MCF 10A (cell line): ENCODE measurements around the gene HINT3. TPM values are rescaled to one million over a fixed set of nuclear protein-coding genes. Genes with fewer than 3 reads are reported as not detected.

Experiments used
- BruUV-seq: library from RNA; stranded (reverse); fragments of 400-500 nt; replicated peaks from 2 replicates; lab custom pipeline; 2021; lab: Mats Ljungman, UMichigan
- CTCF ChIA-PET: fragments of 300-600 bp; sonication (Branson Sonifier 250); formaldehyde crosslinking; extraction: SDS; loops from one replicate; lab custom pipeline; 2021; ENCODE audit warnings: antibody characterized with exemption, inconsistent platforms; lab: Yijun Ruan, JAX
- POLR2A ChIA-PET: fragments of 300-600, 350-650 bp; sonication (Branson Sonifier 250); formaldehyde crosslinking; extraction: SDS; loops from one replicate; lab custom pipeline; 2020; ENCODE audit warnings: antibody characterized with exemption, inconsistent platforms; lab: Yijun Ruan, JAX
- DNase-seq: peaks from one replicate; pipeline ENCODE4 v3.0.0-alpha.2; 2018; ENCODE audit not compliant: unreplicated experiment
- H3K27ac Mint-ChIP-seq: one replicate; pipeline ENCODE4 v1.8.0; 2022; ENCODE audit warnings: mild to moderate bottlenecking, low read depth, mixed read lengths; ENCODE audit not compliant: unreplicated experiment
- H3K27me3 Mint-ChIP-seq: one replicate; pipeline ENCODE4 v1.8.0; 2022; ENCODE audit warnings: mixed read lengths; ENCODE audit not compliant: insufficient read depth, unreplicated experiment
- H3K36me3 Mint-ChIP-seq: one replicate; pipeline ENCODE4 v1.8.0; 2022; ENCODE audit warnings: mild to moderate bottlenecking, moderate library complexity, mixed read lengths; ENCODE audit not compliant: insufficient read depth, unreplicated experiment
- H3K4me1 Mint-ChIP-seq: one replicate; pipeline ENCODE4 v1.8.0; 2022; ENCODE audit warnings: mixed read lengths; ENCODE audit not compliant: insufficient read depth, unreplicated experiment
- H3K4me3 Mint-ChIP-seq: one replicate; pipeline ENCODE4 v1.8.0; 2022; ENCODE audit warnings: mild to moderate bottlenecking, moderate library complexity, mixed read lengths; ENCODE audit not compliant: unreplicated experiment
- H3K9me3 Mint-ChIP-seq: one replicate; pipeline ENCODE4 v1.8.0; 2022; ENCODE audit warnings: mixed read lengths; ENCODE audit not compliant: unreplicated experiment
- CTCF ChIP-seq: fragments of 200-600 bp; IDR thresholded peaks from one replicate; pipeline ENCODE4 v1.8.0; 2022; ENCODE audit warnings: antibody characterized with exemption, mild to moderate bottlenecking; ENCODE audit not compliant: unreplicated experiment
- intact Hi-C: fragments of 100-400 bp; cut with micrococcal nuclease; formaldehyde crosslinking; loops from 2 replicates; pipeline ENCODE4 v1.14.1; 2022
- total RNA-seq: library from RNA; stranded (reverse); gene quantifications from 2 replicates; pipeline ENCODE4 v1.2.3, GENCODE V29; 2022

HINT3 gene
- total RNA-seq, 1 experiment from 2014 or later, result 17.9 TPM

- POLR2A ChIA-PET, result interaction anchor here (0.6 to 5.3 kb wide), 26 partner anchors 9 to 175 kb away, joined by 3 to 106 read pairs (median 7); partner anchors contain the start of genes NCOA7 and TRMT11
- Mint-ChIP-seq H3K4me3 (no peak overlapping the region), H3K4me1 (peaks cover 4% of the 10 kb centered on the region), H3K27ac (no peak overlapping the region), H3K27me3 (no peaks in the 10 kb centered on the region), H3K9me3 (no peaks in the 10 kb centered on the region), H3K36me3 (no peaks in the 10 kb centered on the region)
- CTCF ChIA-PET, result interaction anchor here (0.6 to 10.3 kb wide), 44 partner anchors 8 to 662 kb away, joined by 3 to 270 read pairs (median 5); partner anchors contain the start of genes NCOA7 and TRMT11
- intact Hi-C loops, result loop anchor here (1.0 to 2.0 kb wide), 5 partner anchors 37 to 165 kb away; no protein-coding TSS in a partner anchor
- no peak for DNase-seq
- TF ChIP-seq CTCF, result no peak
- BruUV-seq, result TSS peak; percentile 77
These were observed 597 bp upstream of the HINT3 start for GRCh38 chr6:125955973-125956372.

- BruUV-seq, result TSS peak; percentile 74
- Mint-ChIP-seq H3K4me3 (no peak overlapping the region), H3K36me3 (no peaks in the 10 kb centered on the region), H3K27ac (no peak overlapping the region), H3K9me3 (no peaks in the 10 kb centered on the region), H3K4me1 (no peaks in the 10 kb centered on the region), H3K27me3 (no peaks in the 10 kb centered on the region)
- no peak for TF ChIP-seq CTCF
- POLR2A ChIA-PET, result interaction anchor here (0.9 to 5.3 kb wide), 29 partner anchors 14 to 1387 kb away, joined by 3 to 106 read pairs (median 6); partner anchors contain the start of genes NCOA7, RNF146 and TRMT11
- CTCF ChIA-PET, result interaction anchor here (0.6 to 10.3 kb wide), 28 partner anchors 9 to 750 kb away, joined by 3 to 270 read pairs (median 5); partner anchors contain the start of genes NCOA7 and TRMT11
- intact Hi-C loops, result loop anchor here (2.0 kb wide), 2 partner anchors 39 to 53 kb away; no protein-coding TSS in a partner anchor
- DNase-seq, result no peak
These were observed 772 bp downstream of the HINT3 start for GRCh38 chr6:125957391-125957693.

GRCh38 chr6:125957845-125958244 is 1.3 kb downstream of the HINT3 start:
- TSS peak; percentile 47 for BruUV-seq
- CTCF ChIA-PET, result interaction anchor here (0.7 to 10.3 kb wide), 21 partner anchors 9 to 644 kb away, joined by 3 to 270 read pairs (median 6); partner anchors contain the start of genes NCOA7 and TRMT11
- Mint-ChIP-seq H3K4me1 (no peaks in the 10 kb centered on the region), H3K36me3 (no peaks in the 10 kb centered on the region), H3K27me3 (no peaks in the 10 kb centered on the region), H3K27ac (no peak overlapping the region), H3K4me3 (no peak overlapping the region), H3K9me3 (no peaks in the 10 kb centered on the region)
- intact Hi-C loops, result loop anchor here (2.0 kb wide), 2 partner anchors 39 to 53 kb away; no protein-coding TSS in a partner anchor
- no peak for TF ChIP-seq CTCF
- POLR2A ChIA-PET, result interaction anchor here (0.6 to 5.3 kb wide), 33 partner anchors 11 to 1386 kb away, joined by 3 to 106 read pairs (median 6); partner anchors contain the start of genes NCOA7 and TRMT11
- DNase-seq, result peak; percentile 82

GRCh38 chr6:125959041-125959440 is 2.5 kb downstream of the HINT3 start:
- no TSS peak for BruUV-seq
- no peak for TF ChIP-seq CTCF
- POLR2A ChIA-PET, result interaction anchor here (0.8 to 5.0 kb wide), 6 partner anchors 42 to 1385 kb away, joined by 3 to 106 read pairs (median 41); partner anchors contain the start of gene NCOA7
- no peak overlapping the region for H3K27ac Mint-ChIP-seq
- intact Hi-C loops, result no loop called here
- no peak overlapping the region for H3K4me3 Mint-ChIP-seq
- no peaks in the 10 kb centered on the region for H3K4me1 Mint-ChIP-seq
- DNase-seq, result no peak
- H3K27me3 Mint-ChIP-seq, result no peaks in the 10 kb centered on the region
- no peaks in the 10 kb centered on the region for H3K9me3 Mint-ChIP-seq
- peaks cover 6% of the 10 kb centered on the region for H3K36me3 Mint-ChIP-seq
- CTCF ChIA-PET, result interaction anchor here (0.6 to 10.3 kb wide), 7 partner anchors 10 to 646 kb away, joined by 3 to 270 read pairs (median 4); partner anchors contain the start of gene NCOA7
